Stimulated activated naive CD4-positive, alpha-beta T cell treated with Interleukin-2 at 50 U/mL for 16 hours (primary cell): ENCODE data around the gene VOPP1.

Experiments used
- DNase-seq: peaks from one replicate; lab custom pipeline; 2025; lab: John Stamatoyannopoulos, UW

Gene VOPP1

DNA sequence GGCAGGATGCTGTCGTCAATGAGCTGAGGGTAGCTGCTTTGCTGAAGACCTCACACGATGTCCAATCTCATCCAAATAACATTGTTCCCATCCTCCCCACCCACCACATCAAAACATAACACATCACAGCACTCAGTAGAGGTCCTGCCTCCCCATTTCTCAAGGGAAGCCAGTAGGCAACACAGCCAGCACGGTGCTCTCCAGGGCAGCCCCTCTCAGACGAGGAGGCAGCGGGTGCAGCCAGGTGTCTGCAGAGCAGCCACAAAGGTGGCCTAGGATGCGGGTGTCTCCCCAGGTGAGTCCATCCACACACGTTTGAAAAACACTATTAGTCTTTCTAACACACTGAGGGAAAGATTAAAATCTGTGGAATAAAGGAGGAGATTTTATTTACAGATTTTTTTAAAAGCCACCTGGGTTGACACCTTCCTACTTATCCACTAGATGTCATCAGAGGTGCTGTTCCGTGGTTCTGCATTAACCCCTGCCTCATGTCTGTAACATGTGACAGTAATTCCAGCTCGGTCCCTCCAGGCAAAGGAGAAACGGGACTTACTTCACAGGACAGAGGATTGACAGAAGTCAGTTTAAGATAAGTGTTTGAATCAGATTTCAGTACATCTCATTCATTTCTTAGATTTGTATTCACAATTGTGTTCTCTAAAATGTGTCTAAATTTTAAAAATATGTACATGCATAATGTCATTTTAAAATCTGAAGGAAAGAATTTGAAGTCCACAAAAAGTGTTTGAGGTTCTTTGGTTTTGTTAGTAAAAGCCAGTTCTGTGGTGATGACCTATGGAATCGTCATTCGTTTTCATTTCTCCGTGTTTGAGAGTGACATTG is 139.1 kb downstream of the VOPP1 start:
- DNase-seq = no peak

- no peak for DNase-seq
These were observed 139.8 kb downstream of the VOPP1 start for GRCh38 chr7:55432506-55432905.

- no peak for DNase-seq
These were observed 140.4 kb downstream of the VOPP1 start for GRCh38 chr7:55431898-55432297.

DNA sequence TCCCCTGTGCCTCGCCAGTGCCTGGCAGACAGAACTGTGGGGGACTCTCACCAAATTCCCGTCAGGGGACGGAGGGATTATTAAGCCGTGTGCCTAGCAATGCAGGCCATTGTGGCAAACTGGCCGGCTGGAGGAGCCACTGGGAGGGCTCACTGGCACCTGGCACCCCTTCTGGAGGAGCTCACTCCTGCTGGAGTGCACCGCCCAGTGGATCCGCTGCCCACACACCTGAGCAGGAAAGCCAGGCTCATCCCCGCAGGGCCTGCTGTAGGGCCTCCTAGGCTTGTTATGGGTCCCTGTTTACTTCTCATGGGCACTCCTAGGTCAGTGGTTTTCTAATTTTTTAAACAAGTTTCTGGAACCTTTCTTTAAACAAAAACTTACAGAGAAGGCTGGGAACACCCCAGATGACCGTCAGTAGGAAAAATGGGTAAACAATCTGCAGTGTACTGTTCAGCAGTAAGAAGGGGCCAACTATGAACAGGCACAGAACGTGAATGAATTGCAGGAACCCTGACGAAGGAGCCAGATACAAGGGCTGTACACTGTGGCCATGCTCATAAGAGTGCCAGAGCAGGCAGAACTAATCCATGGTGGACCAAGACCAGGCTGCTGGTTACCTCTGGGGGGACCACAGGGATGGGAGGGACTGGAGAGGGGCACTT is 142.3 kb downstream of the VOPP1 start:
- no peak for DNase-seq

- DNase-seq = no peak
These were observed 144.5 kb downstream of the VOPP1 start for GRCh38 chr7:55427800-55428199.

- DNase-seq = no peak
These were observed 145.0 kb downstream of the VOPP1 start for GRCh38 chr7:55427342-55427741.

DNA sequence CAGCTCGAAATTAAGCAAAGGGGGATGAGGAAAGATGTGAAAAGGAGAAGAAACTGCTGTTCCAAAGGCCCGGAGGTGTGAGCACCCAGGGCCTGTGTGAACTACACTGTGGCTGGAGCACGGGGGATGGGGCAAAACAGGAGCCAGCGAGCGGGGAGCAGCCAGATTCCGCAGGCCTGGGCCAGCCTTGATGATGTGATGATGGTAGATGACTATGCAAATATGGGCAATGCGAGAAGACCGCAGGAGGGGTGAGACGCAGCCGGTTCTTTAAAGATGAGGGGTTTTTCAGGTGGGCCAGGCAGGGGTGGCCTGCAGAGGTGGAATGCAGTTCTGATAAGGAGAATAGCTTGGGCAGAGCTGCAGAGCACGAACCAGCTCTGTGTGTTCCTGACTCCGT is 145.6 kb downstream of the VOPP1 start:
- DNase-seq = no peak

- no peak for DNase-seq
These were observed 147.1 kb downstream of the VOPP1 start for GRCh38 chr7:55425141-55425752.

GRCh38 chr7:55423891-55424290 is 148.4 kb downstream of the VOPP1 start:
- no peak for DNase-seq

GRCh38 chr7:55423277-55423711 is 149.0 kb downstream of the VOPP1 start:
- no peak for DNase-seq
